Endodermal cell (in vitro differentiated cells): ENCODE measurements around the gene CFAP221. TPM values are rescaled to one million over a fixed set of nuclear protein-coding genes. Genes with fewer than 3 reads are reported as not detected.
A peak's percentile ranks its signal among the peaks of the same experiment; 100 is the strongest.

Experiments
- DNase-seq: peaks from one replicate; pipeline ENCODE4 v3.0.0-alpha.2; 2017
- H3K27ac ChIP-seq: 2 replicates; pipeline ENCODE4 v1.5.1; 2013; ENCODE audit warnings: mild to moderate bottlenecking, low read depth, low read length, moderate library complexity
- H3K27me3 ChIP-seq: 2 replicates; pipeline ENCODE4 v1.6.1; 2013; ENCODE audit warnings: mild to moderate bottlenecking, low read length, moderate library complexity; ENCODE audit not compliant: insufficient read depth, control insufficient read depth, poor library complexity, severe bottlenecking
- H3K36me3 ChIP-seq: 2 replicates; pipeline ENCODE4 v1.7.0; 2013; ENCODE audit warnings: mild to moderate bottlenecking, low read length, moderate library complexity; ENCODE audit not compliant: control insufficient read depth, insufficient read depth
- H3K4me1 ChIP-seq: one replicate; pipeline ENCODE4 v1.7.0; 2013; ENCODE audit warnings: low read length; ENCODE audit not compliant: control insufficient read depth, insufficient read depth
- H3K4me3 ChIP-seq: 2 replicates; pipeline ENCODE4 v1.5.1; 2013; ENCODE audit warnings: mild to moderate bottlenecking, low read length, moderate library complexity
- H3K9ac ChIP-seq: 2 replicates; pipeline ENCODE4 v1.6.1; 2013; ENCODE audit warnings: mild to moderate bottlenecking, low read length, moderate library complexity; ENCODE audit not compliant: poor library complexity, severe bottlenecking; ENCODE audit errors: extremely low read depth
- H3K9me3 ChIP-seq: 2 replicates; pipeline ENCODE4 v1.6.1; 2013; ENCODE audit warnings: mild to moderate bottlenecking, low read length, moderate library complexity; ENCODE audit not compliant: control insufficient read depth
- H3K27ac Mint-ChIP-seq: 2 replicates; pipeline ENCODE4 v1.8.0; 2020; ENCODE audit warnings: mixed read lengths
- H3K27me3 Mint-ChIP-seq: 2 replicates; pipeline ENCODE4 v1.8.0; 2021; ENCODE audit warnings: mild to moderate bottlenecking, mixed read lengths; ENCODE audit not compliant: insufficient read depth
- H3K36me3 Mint-ChIP-seq: 2 replicates; pipeline ENCODE4 v1.8.0; 2020; ENCODE audit warnings: low read depth, mixed read lengths
- H3K4me1 Mint-ChIP-seq: 2 replicates; pipeline ENCODE4 v1.8.0; 2020; ENCODE audit warnings: mixed read lengths
- H3K4me3 Mint-ChIP-seq: 2 replicates; pipeline ENCODE4 v1.8.0; 2020; ENCODE audit warnings: mild to moderate bottlenecking, moderate library complexity, mixed read lengths
- H3K9me3 Mint-ChIP-seq: 2 replicates; pipeline ENCODE4 v1.8.0; 2020; ENCODE audit warnings: mild to moderate bottlenecking, mixed read lengths
- CTCF ChIP-seq: fragments of 200-600 bp; sonication (generic); conservative IDR thresholded peaks from 2 replicates; pipeline ENCODE4 v1.5.0; 2021; ENCODE audit warnings: antibody characterized with exemption, mild to moderate bottlenecking
- WGBS, 2 experiments: methylation state at CpG; one replicate each; pipeline versions ENCODE4 v1.1.5 to v1.1.7; 2013; ENCODE audit warnings: missing lambda C conversion rate in 2 of 2, mixed read lengths in 1 of 2; ENCODE audit not compliant: insufficient coverage in 1 of 2, insufficient read length in 1 of 2; 5-methylcytosine and 5-hydroxymethylcytosine counted together
- long read RNA-seq, 4 experiments: library from polyadenylated mRNA in 2 of 4; library from RNA in 1 of 4; library from capped mRNA in 1 of 4; stranded (forward) in 3 of 4; unstranded in 1 of 4; transcript quantifications; one replicate each; pipeline ENCODE4 v2.0.0, GENCODE V29; 2020 to 2021; ENCODE audit warnings: inconsistent platforms in 1 of 4
- polyA plus RNA-seq, 2 experiments: library from polyadenylated mRNA; stranded (reverse); fragments of 50-300 nt; gene quantifications; one replicate each; pipeline ENCODE4 v1.2.3, GENCODE V29; 2013
- total RNA-seq, 2 donors: library from RNA; stranded (reverse); fragmentation: NEBNext Ultra II Directional in 1 of 2; extraction: Animal tissue kit (Norgen Biotek cat#: 25700) in 1 of 2; gene quantifications; 2 replicates in 1 of 2; 3 replicates in 1 of 2; pipeline ENCODE4 v1.2.1, GENCODE V29; 2021

The CFAP221 gene
- total RNA-seq = 10 to 100 TPM in 1 of 2 donors, 1 to 10 TPM in 1; 10.0 to 18.0 TPM
- polyA plus RNA-seq (2013, experiment 1 of 2) = 6.9 TPM
- 7.5 TPM for polyA plus RNA-seq (2013, experiment 2 of 2)
- long read RNA-seq, experiment 1, partial matches to known transcripts = 2 of 5 reads
- long read RNA-seq, experiment 1, other reads (novel, unspliced or antisense) = 3 of 5 reads
- long read RNA-seq, experiment 2, partial matches to known transcripts = 22 of 35 reads
- long read RNA-seq, experiment 2, other reads (novel, unspliced or antisense) = 12 of 35 reads
- long read RNA-seq, experiment 3, partial matches to known transcripts = 18 of 29 reads
- long read RNA-seq, experiment 3, other reads (novel, unspliced or antisense) = 8 of 29 reads
- long read RNA-seq, experiment 4, partial matches to known transcripts = 8 of 11 reads
- long read RNA-seq, experiment 4, other reads (novel, unspliced or antisense) = 3 of 11 reads

- peak; percentile 93 for DNase-seq
- Histone ChIP-seq H3K27ac (peak within 1 kb of the TSS; percentile 98), H3K27me3 (no peaks in the 10 kb centered on the region), H3K36me3 (peaks cover 6% of the 10 kb centered on the region), H3K9me3 (peaks cover 15% of the 10 kb centered on the region), H3K9ac (peak within 1 kb of the TSS; percentile 82), H3K4me3 (peak within 1 kb of the TSS; percentile 81), H3K4me1 (peaks cover 11% of the 10 kb centered on the region)
- peak within 1 kb of the TSS; percentile 74 for H3K4me3 Mint-ChIP-seq
- H3K36me3 Mint-ChIP-seq = peaks cover 6% of the 10 kb centered on the region
- H3K27ac Mint-ChIP-seq = peak within 1 kb of the TSS; percentile 96
- H3K27me3 Mint-ChIP-seq = no peaks in the 10 kb centered on the region
- peaks cover 27% of the 10 kb centered on the region for H3K4me1 Mint-ChIP-seq
- no peak for TF ChIP-seq CTCF
- H3K9me3 Mint-ChIP-seq = peaks cover 10% of the 10 kb centered on the region
- WGBS, 2 experiments = 0 to 3% methylated on average over 23 to 89 of the region's 89 CpGs
These were observed at the start of gene CFAP221 for GRCh38 chr2:119544075-119544938. Gene CFAP221 (plus strand): TSS chr2:119544449. CDS start chr2:119546132, 1,683 bp downstream.

GRCh38 chr2:119495948-119496347, 48.3 kb upstream of the CFAP221 start:
- H3K9me3 ChIP-seq = peaks cover 15% of the 10 kb centered on the region
- 92% methylated on average over 2 of the region's 2 CpGs; no CpG with 5 or more reads in 1 of the 2 experiments for WGBS, 2 experiments
- no peak overlapping the region for H3K9ac ChIP-seq
- Mint-ChIP-seq H3K9me3 (peaks cover 17% of the 10 kb centered on the region), H3K36me3 (no peaks in the 10 kb centered on the region), H3K27ac (no peak overlapping the region), H3K27me3 (no peaks in the 10 kb centered on the region), H3K4me1 (peaks cover 16% of the 10 kb centered on the region), H3K4me3 (no peak overlapping the region)
- TF ChIP-seq CTCF = peak; percentile 14
- no peaks in the 10 kb centered on the region for H3K27me3 ChIP-seq
- DNase-seq = no peak
- H3K27ac ChIP-seq = no peak overlapping the region
- no peaks in the 10 kb centered on the region for H3K36me3 ChIP-seq
- peaks cover 4% of the 10 kb centered on the region for H3K4me1 ChIP-seq
- no peak overlapping the region for H3K4me3 ChIP-seq

- Histone ChIP-seq H3K4me3 (no peak overlapping the region), H3K9me3 (peaks cover 15% of the 10 kb centered on the region), H3K9ac (no peak overlapping the region), H3K36me3 (no peaks in the 10 kb centered on the region), H3K27ac (no peak overlapping the region), H3K27me3 (no peaks in the 10 kb centered on the region), H3K4me1 (peaks cover 4% of the 10 kb centered on the region)
- no peak overlapping the region for H3K27ac Mint-ChIP-seq
- H3K4me1 Mint-ChIP-seq = peaks cover 12% of the 10 kb centered on the region
- TF ChIP-seq CTCF = no peak
- no peaks in the 10 kb centered on the region for H3K27me3 Mint-ChIP-seq
- DNase-seq = no peak
- H3K36me3 Mint-ChIP-seq = no peaks in the 10 kb centered on the region
- 91% methylated on average over 4 of the region's 4 CpGs; no CpG with 5 or more reads in 1 of the 2 experiments for WGBS, 2 experiments
- H3K4me3 Mint-ChIP-seq = no peak overlapping the region
- peaks cover 22% of the 10 kb centered on the region for H3K9me3 Mint-ChIP-seq
These were observed 47.6 kb upstream of the CFAP221 start for GRCh38 chr2:119496682-119497081.
